UCSD-AML1 (cell line): Measurements from ENCODE around the gene CPTP.

Experiments
- DNase-seq: peaks from one replicate; lab custom pipeline; 2025; ENCODE audit not compliant: unreplicated experiment; lab: John Stamatoyannopoulos, UW

CPTP gene

DNA sequence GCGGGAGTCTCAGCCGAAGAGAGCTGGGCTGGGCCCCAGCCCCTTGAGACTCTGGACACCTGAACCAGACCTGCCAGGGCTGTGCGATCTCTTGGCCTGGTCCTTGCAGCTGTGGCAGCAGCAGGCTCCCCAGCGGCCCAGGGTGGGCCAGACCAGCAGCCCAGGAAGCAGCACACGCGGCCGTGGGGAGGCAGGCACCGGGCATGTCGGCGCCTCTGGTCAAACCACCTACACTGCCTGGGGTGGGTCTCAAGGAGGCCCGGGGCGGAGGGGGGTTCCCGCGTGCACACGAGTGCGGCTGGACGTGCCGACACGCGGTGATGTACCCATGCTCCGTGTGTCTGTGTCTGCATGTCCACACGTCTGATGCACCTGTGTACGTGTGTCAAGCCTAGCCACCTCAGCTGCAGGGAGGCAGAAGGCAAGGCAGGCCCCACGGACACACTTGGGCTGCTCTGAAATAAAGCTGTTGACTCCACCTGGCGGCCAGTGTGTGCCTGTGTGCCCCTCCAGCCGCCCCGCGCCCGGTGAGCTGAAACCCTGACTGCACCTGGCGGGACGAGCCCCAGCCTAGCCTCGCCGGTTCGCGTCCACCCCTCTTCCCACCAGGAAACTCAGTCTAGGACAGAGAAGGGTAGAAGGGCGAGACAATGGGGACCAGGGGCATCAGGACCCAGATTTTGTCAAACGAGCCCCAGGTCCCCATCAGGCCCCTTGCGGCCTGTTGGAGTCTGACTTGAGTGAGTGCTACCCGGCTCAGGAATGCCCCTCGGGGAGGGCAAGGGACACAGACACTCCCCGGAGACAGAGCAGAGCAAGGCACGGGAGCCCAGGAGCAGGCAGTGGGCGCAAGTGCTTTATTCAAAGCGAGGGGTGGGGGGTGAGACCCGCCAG, 32.8 kb upstream of the CPTP start:
- DNase-seq, result peak; percentile 39

DNA sequence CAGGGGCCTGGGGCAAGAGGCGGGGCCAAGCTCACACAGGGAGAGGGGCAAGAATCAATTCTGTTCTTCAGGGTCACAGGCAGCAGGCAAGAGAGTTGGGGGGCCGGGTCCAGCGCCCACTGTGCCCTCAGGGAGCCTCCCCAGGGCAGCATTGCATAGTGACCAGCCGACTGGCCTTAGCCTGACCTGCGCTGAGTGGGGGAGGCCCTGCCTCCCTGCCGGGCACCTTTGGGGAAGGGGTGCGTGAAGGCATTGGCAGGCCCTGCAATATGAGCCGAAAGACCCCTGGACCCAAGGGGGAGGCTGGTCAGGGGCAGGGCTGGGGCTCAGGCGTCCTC, 32.2 kb upstream of the CPTP start:
- DNase-seq, result no peak

DNA sequence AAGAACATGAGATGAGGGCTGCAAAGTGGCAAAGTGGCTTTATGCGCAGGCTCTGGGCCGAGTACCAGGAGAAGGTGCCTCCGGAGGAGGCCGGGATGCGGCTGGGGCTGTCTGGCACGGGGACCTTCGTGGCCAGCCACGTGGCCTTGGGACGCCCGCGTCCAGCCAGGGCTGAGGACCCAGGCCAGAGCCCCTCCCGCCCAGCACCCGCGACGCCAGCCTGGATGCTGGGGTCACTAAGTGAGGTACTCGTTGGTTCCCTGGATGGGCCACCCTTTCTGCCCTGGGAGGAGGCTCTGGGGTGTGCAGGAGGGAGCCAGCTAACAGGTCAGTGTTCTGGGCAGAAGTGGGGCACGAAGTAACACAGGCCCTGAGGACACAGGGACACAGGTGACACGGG, 31.8 kb upstream of the CPTP start:
- DNase-seq, result no peak

DNA sequence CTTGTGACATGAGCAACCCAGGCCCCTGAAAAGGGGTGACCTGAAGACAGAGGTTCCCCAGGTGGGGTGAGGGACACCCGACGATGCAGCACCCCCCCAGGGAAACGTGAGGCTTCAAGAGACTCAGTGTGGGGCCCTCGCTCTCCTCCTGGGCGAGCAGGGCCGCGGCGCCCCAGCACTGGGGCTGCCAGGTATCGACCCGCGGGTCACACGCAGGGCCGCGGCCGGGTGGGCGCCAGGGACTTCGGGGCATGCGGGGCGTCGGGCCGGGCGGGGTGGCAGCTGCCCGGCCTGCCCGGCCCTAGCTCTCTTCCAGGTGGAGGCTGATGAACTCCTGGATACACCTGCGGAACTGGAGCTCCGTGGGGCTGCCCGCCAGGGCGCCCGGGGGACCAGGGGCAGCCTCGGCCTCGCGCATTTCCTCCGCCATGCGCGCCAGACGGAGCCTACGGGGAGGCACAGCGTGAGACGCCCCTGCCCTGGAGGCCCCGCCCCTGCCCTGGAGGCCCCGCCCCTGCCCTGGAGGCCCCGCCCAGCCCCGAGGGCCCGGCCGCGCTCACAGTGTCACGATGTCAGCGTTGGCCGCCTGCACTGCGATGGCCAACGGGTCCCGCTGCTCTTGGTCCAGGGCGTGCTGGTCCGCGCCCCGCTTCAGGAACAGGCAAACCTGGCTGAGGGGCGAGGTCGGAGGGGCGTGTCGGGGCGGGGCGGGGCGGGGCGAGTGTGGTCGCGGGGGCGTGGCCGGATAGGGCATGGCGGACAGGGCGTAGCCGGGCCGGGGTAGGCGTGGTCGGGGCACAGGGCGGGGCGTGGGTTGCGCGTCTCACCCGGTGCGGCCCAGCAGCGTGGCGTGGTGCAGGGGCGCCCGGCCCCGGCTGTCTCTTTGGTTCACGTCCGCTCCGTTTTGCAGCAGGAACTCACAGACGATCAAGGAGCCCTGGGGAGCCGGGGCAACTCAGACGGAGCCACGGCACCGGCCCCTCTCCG, 31.0 kb upstream of the CPTP start:
- no peak for DNase-seq

DNA sequence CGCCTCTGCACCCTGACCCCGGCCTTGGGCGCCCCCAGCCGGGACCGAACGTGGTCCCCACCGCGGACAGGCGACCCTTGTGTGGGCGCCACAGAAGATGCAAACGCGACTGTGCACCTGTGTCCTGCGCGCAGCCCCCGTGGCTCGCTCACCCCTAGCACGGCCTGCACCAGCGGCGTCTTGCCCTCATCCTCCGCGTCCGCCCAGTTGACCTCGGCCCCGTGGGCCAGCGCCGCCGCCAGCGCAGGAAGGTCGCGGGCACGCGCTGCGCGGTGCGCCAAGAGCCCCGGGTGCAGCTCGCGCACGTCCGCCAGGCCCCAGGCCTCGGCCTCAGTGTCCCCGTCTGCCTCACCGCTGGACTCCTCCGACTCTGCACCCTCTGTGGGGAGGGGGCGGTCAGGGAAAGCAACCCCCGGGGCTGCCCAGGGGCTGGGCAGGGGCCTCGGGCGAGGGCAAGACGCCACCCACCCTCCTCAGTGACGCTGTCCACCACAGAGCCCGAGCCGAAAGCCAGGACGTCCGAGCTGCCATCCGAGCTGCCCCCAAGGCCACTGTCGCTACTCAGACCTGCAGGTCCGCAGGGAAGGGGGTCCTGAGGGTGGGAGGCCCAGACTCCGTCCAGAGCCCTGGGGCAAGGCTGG, 30.2 kb upstream of the CPTP start:
- DNase-seq, result no peak

DNA sequence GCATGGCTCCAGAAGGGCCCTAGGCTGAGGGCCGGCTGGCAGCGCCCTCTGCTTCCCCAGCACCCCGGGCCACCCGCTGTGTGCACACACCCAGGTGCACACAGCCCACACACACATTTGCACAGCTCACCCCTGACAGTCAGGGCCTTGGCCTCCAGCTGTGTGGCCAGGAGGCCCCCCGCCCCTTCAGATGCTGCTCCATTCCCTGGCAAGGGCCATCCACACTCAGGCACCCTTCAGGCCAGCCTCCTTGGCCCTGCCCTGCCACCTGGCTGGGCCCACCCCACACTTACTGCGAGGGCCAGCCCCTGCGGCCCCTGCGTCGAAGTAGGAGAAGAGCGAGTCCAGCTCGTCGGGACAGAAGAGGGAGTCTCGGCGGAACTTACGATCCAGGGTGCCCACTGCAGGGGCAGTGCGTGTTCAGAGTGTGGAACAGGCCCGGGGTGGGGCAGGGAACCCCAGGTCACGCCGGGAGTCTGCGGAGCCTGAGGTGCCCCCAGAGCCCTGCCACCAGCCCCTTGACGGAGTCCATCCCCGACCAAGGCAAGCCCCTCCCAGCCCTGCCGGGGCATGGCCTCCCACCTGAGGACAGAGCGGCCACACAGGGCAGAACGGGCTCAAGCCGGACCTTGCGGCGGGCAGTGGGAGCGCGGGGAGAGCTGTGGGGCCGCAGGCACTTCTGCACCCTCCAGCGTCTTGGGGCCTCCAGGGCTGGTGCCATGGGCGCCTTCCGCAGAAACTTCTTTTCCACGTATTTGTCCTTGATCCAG, 29.3 kb upstream of the CPTP start:
- DNase-seq, result no peak

DNA sequence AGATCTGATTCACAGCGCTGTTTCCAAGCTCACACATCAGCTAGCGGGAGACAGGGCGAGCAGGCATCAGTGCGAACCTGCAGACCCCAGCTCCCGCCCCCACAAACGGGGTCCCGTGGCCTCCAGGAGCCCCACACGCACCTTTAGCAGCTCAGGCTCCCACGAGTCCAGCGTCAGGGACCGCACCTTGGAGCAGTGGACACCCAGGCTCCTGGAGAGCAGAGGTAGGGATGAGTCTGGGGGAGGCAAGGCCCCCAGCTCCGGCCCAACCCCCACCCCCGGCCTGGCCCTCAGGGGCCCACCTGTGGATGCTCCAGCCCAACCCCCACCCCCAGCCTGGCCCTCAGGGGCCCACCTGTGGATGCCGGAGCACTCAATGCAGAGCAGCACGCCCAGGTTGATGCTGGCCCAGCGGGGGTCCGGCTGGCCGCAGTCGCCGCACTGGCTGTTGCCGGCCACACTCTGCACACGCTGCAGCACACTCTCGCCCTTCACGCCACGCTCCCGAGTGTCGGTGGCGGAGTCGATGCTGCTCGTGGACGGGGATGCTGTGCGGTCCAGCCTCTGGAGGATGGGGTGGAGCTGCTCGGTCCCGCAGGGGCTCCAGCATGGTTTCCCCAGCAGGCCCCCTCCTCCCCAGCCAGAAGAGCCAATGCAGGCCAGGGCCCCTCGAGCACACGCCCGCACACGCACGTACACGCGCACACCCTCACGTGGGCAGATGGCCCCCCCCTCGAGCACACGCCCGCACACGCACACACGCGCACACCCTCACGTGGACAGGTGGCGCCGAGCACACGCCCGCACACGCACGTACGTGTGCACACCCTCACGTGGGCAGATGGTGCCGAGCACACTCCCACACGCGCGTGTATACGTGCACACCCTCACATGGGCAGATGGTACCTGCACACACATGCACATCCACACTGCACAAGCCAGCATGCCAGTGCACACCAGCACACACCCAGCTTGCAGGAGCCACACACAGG, 28.2 kb upstream of the CPTP start:
- no peak for DNase-seq

DNA sequence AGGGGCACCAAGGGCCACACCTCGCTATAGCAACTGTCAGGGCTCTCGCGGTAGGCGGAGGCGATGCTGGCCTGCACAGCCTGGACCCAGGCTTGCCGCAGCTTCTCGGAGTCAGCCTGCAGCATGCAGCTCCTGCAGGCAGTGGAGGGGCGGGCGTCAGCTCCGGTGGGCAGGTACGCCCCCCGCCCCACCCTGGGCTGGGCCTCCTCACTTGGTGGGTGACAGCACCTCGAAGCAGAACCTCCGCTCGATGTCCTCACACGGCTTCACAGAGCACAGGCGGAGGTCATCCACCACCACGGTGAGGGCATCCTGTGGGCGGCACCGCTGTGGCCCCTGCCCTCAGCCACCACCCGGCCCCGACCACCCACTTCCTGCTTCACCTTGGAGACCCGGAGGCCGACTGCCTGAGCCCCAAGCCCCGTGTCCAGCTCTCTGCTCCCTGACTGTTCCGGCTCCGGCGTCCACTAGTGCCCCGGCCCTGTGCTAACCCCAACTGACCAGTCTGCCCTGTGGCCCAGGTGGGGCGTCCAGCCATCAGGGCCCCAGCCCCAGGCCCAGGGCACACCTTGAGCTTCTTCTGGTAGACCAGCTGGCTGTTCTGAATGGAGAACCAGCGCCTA, 26.7 kb upstream of the CPTP start:
- DNase-seq, result no peak

DNA sequence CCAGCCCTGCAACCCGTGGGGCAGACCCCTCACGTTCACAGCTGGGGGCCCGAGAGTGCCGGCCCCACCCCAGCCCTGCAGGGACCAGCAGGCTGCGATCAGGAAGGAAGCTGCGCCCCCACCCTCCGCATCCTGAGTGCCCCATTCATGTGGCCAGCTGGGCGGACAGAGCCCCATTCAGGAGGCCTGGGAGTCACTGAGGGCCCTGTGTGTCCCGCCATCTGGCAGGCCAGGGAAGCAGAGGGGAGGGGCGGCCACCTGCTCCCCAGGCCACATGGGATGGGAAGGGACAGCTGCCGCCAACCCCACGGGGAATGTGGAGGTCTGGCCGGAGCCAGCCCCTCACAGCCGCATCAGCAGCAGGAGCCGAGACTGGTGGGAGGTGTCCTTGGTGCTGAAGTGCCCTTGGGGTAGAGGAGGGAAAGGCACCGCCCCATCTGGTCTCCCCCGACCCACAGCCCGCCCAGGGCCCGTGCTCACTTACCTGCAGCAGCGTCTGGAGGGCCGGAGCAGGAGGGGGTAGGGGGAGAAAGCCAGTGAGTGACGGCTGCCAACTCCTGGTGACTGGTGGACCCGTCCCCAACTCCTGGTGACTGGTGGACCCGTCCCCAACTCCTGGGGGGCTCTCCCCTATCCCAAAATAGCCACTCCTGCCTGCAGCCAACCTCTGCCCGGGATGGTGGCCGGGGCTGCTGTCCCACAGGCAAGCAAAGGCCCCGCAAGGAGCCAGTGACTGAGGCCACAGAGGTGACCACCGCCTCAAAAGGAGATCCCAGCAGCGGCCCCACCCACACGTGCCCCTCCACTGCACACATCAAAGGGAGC, 25.5 kb upstream of the CPTP start:
- DNase-seq, result no peak

DNA sequence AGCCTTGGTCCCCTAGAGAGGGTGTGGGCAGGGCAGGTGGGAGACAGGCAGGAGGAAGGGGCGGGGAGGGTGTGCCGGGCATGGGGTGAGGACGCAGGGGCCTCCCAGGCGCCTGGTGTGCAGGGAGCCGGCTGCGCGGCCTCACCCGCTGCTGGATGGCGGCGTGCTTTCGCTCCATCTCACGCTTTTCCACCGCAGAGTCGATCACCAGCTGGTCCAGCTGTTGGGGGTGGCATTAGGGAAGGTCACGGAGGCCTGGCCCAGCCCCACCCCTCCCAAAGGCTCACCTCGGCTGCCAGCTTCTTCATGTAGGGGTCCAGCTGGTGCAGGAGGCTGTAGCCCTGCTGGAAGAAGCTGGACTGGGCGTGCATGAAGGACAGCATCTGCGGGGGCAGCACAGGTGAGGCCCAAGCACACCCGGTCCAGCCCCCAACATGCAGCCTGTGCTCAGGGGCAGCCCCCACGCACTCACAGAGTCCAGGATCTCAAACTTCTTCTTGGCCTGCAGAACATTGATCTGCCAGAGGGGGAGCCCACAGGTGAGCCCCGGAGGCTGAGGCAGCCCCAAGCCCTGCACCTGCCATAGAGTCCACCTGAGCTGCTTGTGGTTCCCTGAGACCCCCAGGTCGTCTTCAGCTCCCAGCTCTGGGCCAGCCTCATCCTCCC, 24.8 kb upstream of the CPTP start:
- no peak for DNase-seq

DNA sequence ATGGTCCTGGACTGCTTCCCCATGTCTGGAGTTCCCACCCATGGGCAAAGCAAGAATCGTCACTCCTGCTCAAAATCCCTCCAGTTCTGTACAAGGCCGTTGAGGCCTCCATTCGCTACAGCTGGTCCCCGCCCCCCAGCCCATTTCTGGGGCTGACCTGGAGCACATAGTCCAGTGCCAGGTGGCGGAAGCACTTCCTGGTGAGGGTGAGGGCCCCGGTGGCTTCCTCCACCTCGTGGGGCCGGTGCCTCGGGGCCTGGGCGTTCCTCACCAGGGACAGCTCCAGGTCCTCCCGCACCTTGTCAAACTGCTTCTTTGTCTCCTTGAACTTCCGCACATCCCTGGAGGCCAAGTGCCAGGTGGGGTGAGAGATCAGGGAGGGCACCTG, 24.3 kb upstream of the CPTP start:
- DNase-seq, result no peak

DNA sequence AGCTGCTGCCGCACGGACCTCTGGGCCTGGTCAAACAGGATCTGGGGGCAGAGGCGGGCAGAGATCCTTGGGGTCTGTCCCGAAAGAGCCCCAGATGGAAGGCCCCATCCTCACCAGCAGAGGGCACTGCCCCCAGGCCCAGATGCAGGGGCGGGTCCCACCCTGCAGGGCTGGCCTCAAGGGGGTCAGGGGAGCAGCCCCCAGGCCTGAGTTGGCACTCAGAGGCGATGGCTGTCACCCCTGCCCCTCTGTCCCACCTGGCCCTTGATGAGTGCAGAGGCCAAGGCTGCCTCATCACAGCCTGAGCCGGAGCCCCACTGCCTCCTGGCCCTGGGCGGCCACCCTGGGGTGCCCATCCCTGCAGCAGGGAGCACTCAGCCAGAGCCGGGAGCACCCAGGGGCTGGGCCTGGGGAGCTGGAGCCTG, 22.6 kb upstream of the CPTP start:
- no peak for DNase-seq

DNA sequence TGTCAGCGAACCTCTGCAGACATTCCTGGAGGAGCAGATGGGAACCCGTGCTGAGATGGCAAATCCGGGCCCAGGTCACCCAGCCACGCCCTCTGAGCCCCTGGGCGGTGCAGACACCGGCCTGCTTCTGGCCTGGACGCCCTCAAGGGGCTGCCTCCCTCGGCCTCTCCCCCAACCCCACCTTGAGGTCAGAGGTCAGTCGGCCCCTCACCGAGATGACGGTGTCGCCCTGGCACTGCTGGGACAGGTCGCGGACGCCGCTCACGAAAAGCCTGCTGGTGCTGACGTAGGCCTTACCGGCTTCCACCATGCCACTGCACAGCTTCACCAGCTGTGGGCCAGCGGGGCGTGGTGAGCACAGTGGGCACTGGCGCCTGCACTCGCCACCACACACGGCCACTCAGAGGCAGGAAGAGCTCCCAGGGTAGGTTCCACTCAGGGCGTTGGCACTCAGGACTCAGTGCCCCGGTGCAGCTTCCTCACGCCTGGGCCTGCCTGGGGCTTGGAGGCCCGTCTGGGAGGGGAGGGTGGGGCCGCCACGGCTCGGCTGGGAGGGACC, 21.6 kb upstream of the CPTP start:
- DNase-seq, result no peak

DNA sequence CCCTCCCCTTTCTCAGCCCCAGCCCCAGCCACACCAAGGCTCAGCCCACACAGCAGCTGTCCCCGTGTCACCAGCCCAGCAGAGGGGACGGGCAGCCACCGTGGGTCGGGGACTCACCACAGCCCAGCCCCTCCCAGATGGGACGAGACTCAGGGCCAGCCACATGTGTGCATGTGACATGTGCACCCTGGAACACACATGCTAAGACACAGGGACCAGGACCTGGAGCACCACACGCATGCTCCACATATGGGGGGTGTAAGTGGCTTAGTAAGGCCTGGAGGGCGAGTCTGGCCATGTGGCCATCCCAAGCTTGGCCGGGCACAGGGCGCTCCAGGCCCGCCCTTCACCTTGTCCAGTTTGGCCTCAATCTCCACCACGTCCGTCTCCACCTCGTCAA, 20.9 kb upstream of the CPTP start:
- DNase-seq, result no peak

DNA sequence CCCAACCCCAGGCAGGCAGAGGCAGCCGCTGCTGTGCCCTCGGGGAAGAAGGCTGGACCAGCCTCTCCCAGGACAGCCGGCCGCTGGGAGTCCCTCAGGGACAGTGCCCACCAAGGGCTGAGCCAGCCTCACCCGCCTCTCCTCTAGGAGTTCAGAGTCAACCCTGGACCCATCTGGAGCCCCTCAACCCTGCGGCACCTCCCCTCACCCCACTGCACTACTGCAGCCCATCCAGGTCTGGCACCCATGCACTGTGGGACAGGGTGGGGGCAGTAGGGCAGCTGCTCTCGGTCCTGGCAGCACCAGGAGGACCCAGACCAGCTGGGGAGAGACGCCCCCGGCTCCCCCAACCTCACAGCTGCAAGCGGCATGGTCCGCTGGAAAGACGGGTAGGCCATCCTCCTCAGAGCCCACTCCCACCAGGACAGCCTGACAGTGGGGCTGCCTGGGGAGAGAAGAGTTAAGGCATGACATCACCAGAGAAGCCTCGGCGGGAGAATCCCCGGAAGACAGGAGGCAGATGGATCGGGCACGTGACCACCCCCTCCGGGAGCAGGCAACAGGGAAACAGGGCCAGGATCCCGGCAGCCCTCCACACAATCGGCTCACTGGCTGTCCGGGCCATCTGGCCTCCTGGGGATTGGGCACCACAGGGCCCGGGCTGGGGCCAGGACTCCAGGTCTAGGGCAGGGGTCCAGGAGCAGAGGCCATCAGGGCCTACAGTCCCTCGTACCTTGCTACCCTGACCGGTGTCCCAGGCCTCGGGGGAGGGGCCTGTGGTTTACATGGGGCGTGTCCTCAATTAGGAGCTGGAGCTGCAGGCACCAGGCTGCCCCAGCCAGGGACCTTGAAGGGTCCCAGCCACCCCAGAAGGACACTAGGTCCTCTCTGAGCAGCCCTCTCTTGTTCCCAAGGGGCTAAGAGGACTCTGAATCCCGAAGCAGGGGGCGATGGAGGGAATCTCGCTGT, 20.0 kb upstream of the CPTP start:
- DNase-seq, result no peak
